SH-SY5Y (cell line): ENCODE measurements around the gene KLHL3.

Source experiments
- GATA2 ChIP-seq: IDR thresholded peaks from 2 replicates; pipeline ENCODE4 v1.6.1; 2011; ENCODE audit warnings: mild to moderate bottlenecking, low read depth, low read length
- GATA3 ChIP-seq: IDR thresholded peaks from 2 replicates; pipeline ENCODE4 v1.6.1; 2011; ENCODE audit warnings: low read depth, mild to moderate bottlenecking, low read length, moderate library complexity

DNA sequence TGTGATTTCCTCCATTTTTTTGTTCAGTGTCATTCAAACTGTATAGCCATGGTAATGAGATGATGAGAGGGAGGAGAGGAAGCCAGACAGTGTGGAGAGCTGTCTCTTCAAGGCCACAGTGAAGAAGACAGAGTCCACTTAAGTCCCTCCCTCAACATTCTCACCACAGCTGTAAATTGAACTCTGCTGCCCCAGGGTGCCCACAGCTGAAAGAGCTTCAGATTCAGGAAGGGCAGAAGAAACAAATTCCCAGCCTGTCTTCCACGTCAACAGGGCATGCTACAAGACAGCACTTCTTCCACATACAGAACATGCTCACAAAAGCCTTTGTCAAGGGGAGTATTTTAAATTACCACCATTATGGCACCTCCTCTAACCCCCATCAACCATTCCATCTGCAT lies 100.4 kb downstream of the KLHL3 start:
- TF ChIP-seq GATA2: no peak
- no peak for TF ChIP-seq GATA3
